Astrocyte (in vitro differentiated cells and primary cell): ENCODE data around the gene VAV1.

Experiments
- EZH2 ChIP-seq: IDR thresholded peaks from 2 replicates; pipeline ENCODE4 v1.6.1; 2012; ENCODE audit warnings: mild to moderate bottlenecking, low read length, inconsistent platforms; ENCODE audit not compliant: insufficient read depth
- TF ChIP-seq, protein P1 (sequence below): IDR thresholded peaks from 2 replicates; pipeline ENCODE4 v1.5.1; 2011; ENCODE audit warnings: low read depth, mild to moderate bottlenecking, inconsistent platforms, low read length, moderate library complexity; ENCODE audit not compliant: insufficient read depth

DNA sequence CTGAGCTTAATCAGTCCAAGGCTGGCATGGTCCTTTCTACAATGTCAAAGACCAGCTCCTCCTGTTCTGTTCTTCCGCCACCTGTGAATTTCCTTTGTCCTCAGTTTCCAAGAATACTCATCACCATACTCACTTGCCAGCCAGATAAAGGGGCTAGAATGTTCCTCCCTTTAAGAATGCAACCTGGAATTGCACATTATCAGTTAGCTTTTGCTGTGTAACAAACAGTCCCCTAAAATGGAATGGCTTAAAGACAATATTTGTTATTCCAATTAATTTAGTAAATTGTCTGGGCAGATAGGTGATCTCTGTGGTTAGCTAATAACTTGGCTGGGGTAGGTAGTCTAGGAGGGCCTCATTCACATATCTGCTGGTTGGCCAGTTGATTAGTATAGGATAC, 36.0 kb downstream of the VAV1 start:
- TF ChIP-seq, protein P1, sequence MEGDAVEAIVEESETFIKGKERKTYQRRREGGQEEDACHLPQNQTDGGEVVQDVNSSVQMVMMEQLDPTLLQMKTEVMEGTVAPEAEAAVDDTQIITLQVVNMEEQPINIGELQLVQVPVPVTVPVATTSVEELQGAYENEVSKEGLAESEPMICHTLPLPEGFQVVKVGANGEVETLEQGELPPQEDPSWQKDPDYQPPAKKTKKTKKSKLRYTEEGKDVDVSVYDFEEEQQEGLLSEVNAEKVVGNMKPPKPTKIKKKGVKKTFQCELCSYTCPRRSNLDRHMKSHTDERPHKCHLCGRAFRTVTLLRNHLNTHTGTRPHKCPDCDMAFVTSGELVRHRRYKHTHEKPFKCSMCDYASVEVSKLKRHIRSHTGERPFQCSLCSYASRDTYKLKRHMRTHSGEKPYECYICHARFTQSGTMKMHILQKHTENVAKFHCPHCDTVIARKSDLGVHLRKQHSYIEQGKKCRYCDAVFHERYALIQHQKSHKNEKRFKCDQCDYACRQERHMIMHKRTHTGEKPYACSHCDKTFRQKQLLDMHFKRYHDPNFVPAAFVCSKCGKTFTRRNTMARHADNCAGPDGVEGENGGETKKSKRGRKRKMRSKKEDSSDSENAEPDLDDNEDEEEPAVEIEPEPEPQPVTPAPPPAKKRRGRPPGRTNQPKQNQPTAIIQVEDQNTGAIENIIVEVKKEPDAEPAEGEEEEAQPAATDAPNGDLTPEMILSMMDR = no peak
- TF ChIP-seq EZH2 = no peak
